HL-60 (cell line): Measurements from ENCODE around the gene CHI3L2.
"Not testable (repeated sequence)": the region's sequence is repeated elsewhere in the genome, so short reads cannot be mapped to it uniquely, and the experiment has no call there.

Source experiments
- DNase-seq, 2 experiments: peaks; one replicate each; pipeline ENCODE4 v3.0.0-alpha.2; 2010 to 2020; ENCODE audit warnings: low read depth in 1 of 2, low spot score in 1 of 2
- H3K27ac ChIP-seq: fragments of 250-450 bp; sonication (Bioruptor Pico); replicated peaks from 2 replicates; pipeline ENCODE4 v1.5.1; 2020; ENCODE audit warnings: mild to moderate bottlenecking, moderate library complexity
- H3K27me3 ChIP-seq: fragments of 250-450 bp; sonication (Bioruptor Pico); 2 replicates; pipeline ENCODE4 v1.5.1; 2021; ENCODE audit warnings: mild to moderate bottlenecking, moderate library complexity; ENCODE audit not compliant: insufficient read depth, poor library complexity, severe bottlenecking
- H3K4me3 ChIP-seq: replicated peaks from 2 replicates; pipeline ENCODE4 v1.5.1; 2011; ENCODE audit warnings: mild to moderate bottlenecking, control low read depth, low read length; ENCODE audit not compliant: insufficient read depth
- CTCF ChIP-seq: IDR thresholded peaks from one replicate; pipeline ENCODE4 v1.5.1; 2011; ENCODE audit warnings: low read length, control low read depth, inconsistent platforms; ENCODE audit not compliant: insufficient read depth
- GABPA ChIP-seq: IDR thresholded peaks from 2 replicates; pipeline ENCODE4 v1.6.1; 2012; ENCODE audit warnings: low read depth
- POLR2AphosphoS5 ChIP-seq: IDR thresholded peaks from 2 replicates; pipeline ENCODE4 v1.6.1; 2012; ENCODE audit warnings: low read depth
- REST ChIP-seq: IDR thresholded peaks from 2 replicates; pipeline ENCODE4 v1.6.1; 2012; ENCODE audit warnings: low read depth; ENCODE audit not compliant: insufficient replicate concordance
- SPI1 ChIP-seq: IDR thresholded peaks from 2 replicates; pipeline ENCODE4 v1.6.1; 2012; ENCODE audit warnings: low read depth, mild to moderate bottlenecking, borderline replicate concordance

CHI3L2 gene

DNA sequence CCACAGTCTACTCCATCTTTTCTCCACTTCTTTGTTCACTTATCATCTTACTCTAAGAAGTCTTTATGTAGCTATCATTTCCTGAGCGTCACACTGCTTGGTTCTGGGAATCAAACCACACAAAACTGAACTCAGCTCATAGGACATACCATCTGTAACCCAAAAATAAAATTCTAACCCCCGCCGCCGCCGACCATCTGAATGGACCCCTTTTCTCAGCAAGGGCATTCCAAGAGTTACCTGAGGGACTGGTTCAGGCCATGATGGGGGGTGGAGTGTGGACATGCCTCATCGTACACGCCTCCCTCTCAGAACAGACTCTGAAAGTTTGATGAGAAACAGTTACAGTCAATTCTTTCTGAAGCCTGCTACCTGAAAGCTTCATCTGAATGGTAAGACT, 12.6 kb upstream of the CHI3L2 start:
- Histone ChIP-seq H3K4me3 (no peak overlapping the region), H3K27ac (no peak overlapping the region; the same call in 1 of the 2 replicates), H3K27me3 (no peaks in the 10 kb centered on the region)
- TF ChIP-seq GABPA, result no peak
- TF ChIP-seq SPI1, result no peak
- no peak for DNase-seq

DNA sequence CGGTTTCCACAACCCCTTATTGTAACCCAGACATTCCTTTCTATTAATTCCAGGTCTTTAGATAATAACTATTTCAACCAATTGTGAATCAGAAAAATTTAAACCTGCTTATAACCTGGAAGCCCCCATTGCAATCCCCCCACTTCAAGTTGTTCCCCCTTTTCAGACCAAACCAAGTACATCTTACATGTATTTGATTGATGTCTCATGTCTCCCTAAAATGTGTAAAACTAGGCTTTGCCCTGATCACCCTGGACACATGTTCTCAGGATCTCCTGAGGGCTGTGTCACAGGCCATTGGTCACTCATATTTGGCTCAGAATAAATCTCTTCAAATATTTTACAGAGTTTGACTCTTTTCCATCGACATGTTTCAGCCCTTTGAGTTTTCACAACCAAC, 12.2 kb upstream of the CHI3L2 start:
- peak overlapping the region; percentile 34; the same call in 1 of the 2 replicates for H3K27ac ChIP-seq
- H3K27me3 ChIP-seq, H3K4me3 ChIP-seq, DNase-seq: not testable (repeated sequence)

DNA sequence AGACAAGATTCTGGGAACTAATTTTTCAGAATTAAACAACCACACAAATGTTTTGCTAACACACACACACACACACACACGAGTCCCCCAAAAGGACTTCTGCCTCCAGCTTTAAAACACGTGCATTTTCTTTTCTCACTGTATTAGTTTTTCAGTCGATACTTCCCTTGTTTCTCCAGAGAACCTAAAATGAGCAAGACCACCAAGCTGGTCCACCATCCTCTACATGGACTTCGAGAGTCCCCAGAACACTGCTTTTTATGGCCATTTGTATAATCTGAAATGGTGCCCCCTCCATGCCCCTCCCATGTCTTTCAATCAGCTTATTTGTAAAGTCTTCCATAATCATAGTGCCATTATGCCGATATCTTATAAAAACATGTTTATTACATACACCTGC, 10.8 kb upstream of the CHI3L2 start:
- H3K27me3 ChIP-seq, result no peaks in the 10 kb centered on the region
- DNase-seq, result no peak
- TF ChIP-seq GABPA (0 out of 2 replicates have a peak, but pooled peaks have one; percentile 0), REST (no peak)
- H3K27ac ChIP-seq, result peak overlapping the region; percentile 34
- H3K4me3 ChIP-seq, result no peak overlapping the region

DNA sequence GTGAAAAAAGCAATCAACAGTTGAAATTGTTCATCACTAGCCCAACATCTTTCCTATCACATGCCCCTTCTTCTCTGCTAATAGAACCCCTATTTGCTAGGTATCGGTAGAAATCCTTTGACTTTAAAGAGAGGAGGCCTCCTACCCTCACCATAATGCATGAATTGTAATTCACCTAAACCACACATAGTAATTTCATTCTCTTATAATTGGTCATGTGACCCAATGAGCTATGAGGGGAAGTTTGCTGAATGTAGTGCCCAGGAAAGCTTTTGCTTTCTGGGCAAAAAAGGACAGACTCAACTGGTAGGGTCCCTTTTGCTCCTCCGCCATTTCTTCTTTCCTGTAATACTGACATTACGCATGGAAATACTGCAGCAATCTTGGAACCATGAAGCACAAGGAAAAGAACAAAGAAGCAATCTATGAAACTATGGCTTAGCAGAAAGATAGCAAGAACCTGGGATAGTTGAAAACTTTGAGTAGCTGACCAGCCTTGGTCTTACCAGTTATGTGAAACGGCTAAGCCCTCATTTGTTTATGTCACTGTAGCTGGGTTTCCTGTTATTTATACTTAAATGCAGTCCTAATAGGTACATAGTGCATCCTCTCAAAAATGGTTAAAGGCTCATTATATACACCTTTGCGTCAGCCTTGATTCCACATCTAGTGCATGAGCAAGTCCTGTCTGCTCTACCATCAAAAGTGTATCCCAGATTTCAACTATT, 10.2 kb upstream of the CHI3L2 start:
- H3K27me3 ChIP-seq, result no peaks in the 10 kb centered on the region
- H3K27ac ChIP-seq, result no peak overlapping the region
- TF ChIP-seq REST (no peak), SPI1 (no peak)
- no peak for DNase-seq
- H3K4me3 ChIP-seq, result no peak overlapping the region

- H3K27me3 ChIP-seq, result no peaks in the 10 kb centered on the region
- no peak for DNase-seq
- H3K27ac ChIP-seq, result no peak overlapping the region
- no peak overlapping the region for H3K4me3 ChIP-seq
- TF ChIP-seq CTCF (no peak), REST (no peak), GABPA (no peak), SPI1 (no peak), POLR2AphosphoS5 (no peak)
These were observed 8.6 kb upstream of the CHI3L2 start for GRCh38 chr1:111218701-111219556.
